ENCODE results near the gene DYNC2LI1. TPM values are rescaled to one million over a fixed set of nuclear protein-coding genes. Genes with fewer than 3 reads are reported as not detected.

The DYNC2LI1 gene
- total RNA-seq, 4 donors from 2014 or later, result 9.4 to 19.1 (median 14.4) TPM

DNA sequence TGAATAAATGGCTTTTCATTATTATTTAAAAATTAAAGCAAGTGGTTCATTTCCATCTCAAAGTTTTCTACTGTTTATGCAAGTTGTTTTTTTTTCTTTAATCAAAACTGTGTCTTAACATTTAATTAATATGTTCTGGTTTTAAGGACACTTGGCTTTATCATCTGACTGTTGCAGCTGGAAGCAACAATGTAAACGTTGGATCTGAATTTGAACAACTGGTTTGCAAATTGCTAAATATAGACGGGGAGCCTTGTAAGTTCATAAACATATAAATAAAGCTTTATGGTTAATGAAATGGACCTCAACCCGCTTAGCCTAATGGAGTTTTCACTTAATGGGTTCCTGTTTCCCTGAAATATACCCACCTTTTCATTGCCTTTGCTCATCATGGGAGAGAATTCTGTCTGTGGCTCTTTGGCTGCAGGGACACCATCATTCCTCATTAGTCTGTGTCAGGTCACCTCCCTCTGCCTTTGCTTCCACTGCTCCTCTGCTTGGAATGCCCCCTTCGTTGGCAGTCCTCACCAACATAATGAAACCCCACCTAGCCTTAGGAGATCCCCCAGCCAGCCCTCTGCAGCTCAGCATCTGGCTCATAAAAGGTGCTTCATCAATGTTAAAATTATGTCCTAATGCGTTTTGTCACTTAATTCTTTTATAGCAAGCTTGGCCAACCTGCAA is 44.2 kb upstream of the DYNC2LI1 start:
- WGBS, 2 donors, result 63 to 68% methylated on average over 5 of the region's 5 CpGs
- no peak for TF ChIP-seq POLR2A (IDR thresholded peaks at IDR 0.05)
- TF ChIP-seq, protein P1, sequence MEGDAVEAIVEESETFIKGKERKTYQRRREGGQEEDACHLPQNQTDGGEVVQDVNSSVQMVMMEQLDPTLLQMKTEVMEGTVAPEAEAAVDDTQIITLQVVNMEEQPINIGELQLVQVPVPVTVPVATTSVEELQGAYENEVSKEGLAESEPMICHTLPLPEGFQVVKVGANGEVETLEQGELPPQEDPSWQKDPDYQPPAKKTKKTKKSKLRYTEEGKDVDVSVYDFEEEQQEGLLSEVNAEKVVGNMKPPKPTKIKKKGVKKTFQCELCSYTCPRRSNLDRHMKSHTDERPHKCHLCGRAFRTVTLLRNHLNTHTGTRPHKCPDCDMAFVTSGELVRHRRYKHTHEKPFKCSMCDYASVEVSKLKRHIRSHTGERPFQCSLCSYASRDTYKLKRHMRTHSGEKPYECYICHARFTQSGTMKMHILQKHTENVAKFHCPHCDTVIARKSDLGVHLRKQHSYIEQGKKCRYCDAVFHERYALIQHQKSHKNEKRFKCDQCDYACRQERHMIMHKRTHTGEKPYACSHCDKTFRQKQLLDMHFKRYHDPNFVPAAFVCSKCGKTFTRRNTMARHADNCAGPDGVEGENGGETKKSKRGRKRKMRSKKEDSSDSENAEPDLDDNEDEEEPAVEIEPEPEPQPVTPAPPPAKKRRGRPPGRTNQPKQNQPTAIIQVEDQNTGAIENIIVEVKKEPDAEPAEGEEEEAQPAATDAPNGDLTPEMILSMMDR (IDR thresholded peaks at IDR 0.05), result no peak

DNA sequence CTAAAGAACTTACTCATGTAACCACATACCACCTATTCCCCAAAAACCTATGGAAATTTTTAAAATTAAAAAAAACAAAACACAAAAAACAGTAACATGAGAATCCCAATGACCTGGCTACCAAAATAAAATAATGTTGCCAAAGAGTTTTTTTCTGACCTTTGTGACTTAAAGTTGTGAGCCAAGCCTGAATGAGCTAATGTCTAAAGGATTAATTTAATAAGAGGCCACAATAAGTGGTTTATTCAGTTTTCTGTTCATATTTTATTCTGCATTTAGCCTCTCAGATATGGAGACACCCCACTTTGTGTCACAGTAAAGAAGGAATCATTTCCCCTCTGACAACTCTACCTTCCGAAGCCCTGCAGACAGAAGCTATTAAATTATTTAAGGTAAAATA is 42.6 kb upstream of the DYNC2LI1 start:
- 88 to 94% methylated on average over 1 of the region's 1 CpG for WGBS, 2 donors
- Histone ChIP-seq H3K4me1 (no peaks in the 10 kb centered on the region), H3K36me3 (peaks cover 0 to 8% (median 0%) of the 10 kb centered on the region in 3 donors), H3K27me3 (no peaks in the 10 kb centered on the region), H3K9me3 (no peaks in the 10 kb centered on the region), H3K4me3 (no peak overlapping the region), H3K27ac (no peak overlapping the region)
- intact Hi-C loops (cut with DNase I), result no loop called here
- DNase-seq, result no peak
- TF ChIP-seq, protein P1 (IDR thresholded peaks at IDR 0.05), result no peak

More for the DNA sequence above, 44.2 kb upstream of the DYNC2LI1 start:
- H3K4me3 ChIP-seq, result no peak overlapping the region
- peaks cover 0 to 8% (median 0%) of the 10 kb centered on the region in 3 donors for H3K36me3 ChIP-seq
- intact Hi-C loops (cut with DNase I), result no loop called here
- H3K27me3 ChIP-seq, result no peaks in the 10 kb centered on the region
- H3K4me1 ChIP-seq, result no peaks in the 10 kb centered on the region
- H3K9me3 ChIP-seq, result no peaks in the 10 kb centered on the region
- no peak overlapping the region for H3K27ac ChIP-seq
- DNase-seq, result no peak

DNA sequence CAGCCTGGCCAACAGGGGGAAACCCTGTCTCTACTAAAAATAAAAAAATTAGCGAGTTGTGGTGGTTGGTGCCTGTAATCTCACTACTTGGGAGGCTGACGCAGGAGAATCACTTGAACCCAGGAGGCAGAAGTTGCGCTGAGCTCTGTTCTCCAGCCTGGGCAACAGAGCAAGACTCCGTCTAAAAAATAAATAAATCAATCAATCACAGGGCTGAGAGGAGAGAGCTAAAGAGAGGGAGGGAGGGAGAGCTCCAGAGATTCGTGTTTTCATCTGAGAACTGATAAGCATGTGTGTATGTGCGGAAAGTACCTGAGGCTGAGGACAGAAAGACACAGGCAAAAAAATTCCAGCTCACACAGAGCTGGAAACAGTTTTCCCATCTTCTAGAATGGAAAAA is 37.2 kb upstream of the DYNC2LI1 start:
- WGBS, 2 donors, result 83 to 85% methylated on average over 6 of the region's 6 CpGs
- TF ChIP-seq, protein P1 (IDR thresholded peaks at IDR 0.05), result no peak
- TF ChIP-seq POLR2A (IDR thresholded peaks at IDR 0.05), result no peak

DNA sequence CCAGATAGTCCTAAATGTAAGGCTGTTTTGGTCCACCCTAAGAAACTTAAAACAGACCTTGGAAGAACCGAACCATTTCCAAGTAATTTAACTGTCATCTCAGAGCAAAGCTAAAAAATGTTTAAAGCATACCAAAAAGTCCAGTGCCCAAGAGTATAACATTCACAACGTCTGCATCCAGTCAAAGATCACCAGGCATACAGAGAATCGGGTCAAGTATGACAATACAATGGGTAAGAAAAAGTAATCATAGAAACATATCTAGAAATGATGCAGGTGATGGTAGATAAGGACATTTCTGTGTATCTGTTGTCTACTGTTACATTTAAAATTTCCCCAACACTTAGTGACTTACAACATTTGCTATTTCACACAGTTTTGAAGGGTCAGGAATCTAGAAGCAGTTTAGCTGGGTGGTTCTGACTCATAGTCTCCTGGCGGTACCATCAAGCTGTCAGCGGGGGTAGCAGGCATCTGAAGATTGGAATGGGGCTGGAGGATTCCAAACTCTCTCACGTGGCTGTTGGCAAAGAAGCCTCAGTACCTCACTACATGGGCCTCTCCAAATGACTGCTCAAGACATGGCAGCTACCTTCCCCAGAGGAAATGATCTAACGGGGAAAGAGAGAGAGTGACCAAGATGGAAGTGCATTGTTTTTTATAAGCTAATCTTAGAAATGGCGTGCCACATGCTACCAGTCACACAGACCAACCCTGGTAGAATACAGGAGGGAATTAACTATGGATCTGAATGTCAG is 36.6 kb upstream of the DYNC2LI1 start:
- peak overlapping the region in 1 of 4 donors; percentile 14 for H3K27ac ChIP-seq
- peaks cover 0 to 12% (median 0%) of the 10 kb centered on the region in 3 donors for H3K36me3 ChIP-seq
- no peaks in the 10 kb centered on the region for H3K27me3 ChIP-seq
- DNase-seq, result no peak
- H3K4me1 ChIP-seq, result no peaks in the 10 kb centered on the region
- H3K4me3 ChIP-seq, result no peak overlapping the region
- WGBS, 2 donors, result 75 to 77% methylated on average over 8 of the region's 8 CpGs
- no peak for TF ChIP-seq POLR2A (IDR thresholded peaks at IDR 0.05)
- TF ChIP-seq, protein P1 (IDR thresholded peaks at IDR 0.05), result no peak
- no peaks in the 10 kb centered on the region for H3K9me3 ChIP-seq
- intact Hi-C loops (cut with DNase I), result no loop called here

More for the DNA sequence above, 37.2 kb upstream of the DYNC2LI1 start:
- no peak overlapping the region for H3K27ac ChIP-seq
- H3K36me3 ChIP-seq, result peaks cover 0 to 12% (median 0%) of the 10 kb centered on the region in 3 donors
- DNase-seq, result no peak
- intact Hi-C loops (cut with DNase I), result no loop called here
- H3K4me3 ChIP-seq, result no peak overlapping the region
- no peaks in the 10 kb centered on the region for H3K4me1 ChIP-seq
- H3K27me3 ChIP-seq, result no peaks in the 10 kb centered on the region
- H3K9me3 ChIP-seq, result no peaks in the 10 kb centered on the region

DNA sequence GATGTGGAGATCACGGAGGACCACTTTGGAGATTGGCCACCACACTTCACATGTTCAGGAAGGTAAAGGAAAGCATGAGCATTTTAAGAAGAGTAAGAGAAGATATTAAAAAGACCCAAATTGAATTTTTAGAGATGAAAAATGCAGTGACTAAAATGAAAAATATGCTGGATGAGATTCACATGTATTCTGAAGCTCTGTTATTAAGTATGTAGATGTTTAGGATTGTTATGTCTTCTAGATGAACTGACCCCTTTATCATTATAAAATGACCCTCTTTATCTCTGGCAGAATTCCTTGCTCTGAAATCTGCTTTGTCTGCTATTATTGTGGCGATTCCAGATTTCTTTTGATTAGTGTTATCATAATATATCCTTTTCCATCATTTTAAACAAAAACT is 36.0 kb upstream of the DYNC2LI1 start:
- intact Hi-C loops (cut with DNase I), result no loop called here
- Histone ChIP-seq H3K9me3 (no peaks in the 10 kb centered on the region), H3K27me3 (no peaks in the 10 kb centered on the region), H3K4me3 (no peak overlapping the region), H3K27ac (no peak overlapping the region), H3K4me1 (no peaks in the 10 kb centered on the region), H3K36me3 (peaks cover 0 to 12% (median 0%) of the 10 kb centered on the region in 3 donors)
- TF ChIP-seq, protein P1 (IDR thresholded peaks at IDR 0.05), result no peak
- TF ChIP-seq POLR2A (IDR thresholded peaks at IDR 0.05), result no peak
- WGBS, 2 donors, result 62 to 90% methylated on average over 2 of the region's 2 CpGs
- DNase-seq, result no peak
